SK-N-SH treated with all-trans-retinoic acid at 6 μM for 48 hours (cell line): ENCODE measurements around the gene GPC6.

Experiments
- ATAC-seq: fragments of 200-7000 bp; cut with Tn5 transposase; 3 replicates; pipeline ENCODE4 v1.9.1; 2020; ENCODE audit warnings: mild to moderate bottlenecking, moderate library complexity
- ARNTL ChIP-seq: fragments of 450-650 bp; formaldehyde crosslinking; IDR thresholded peaks from 2 replicates; pipeline ENCODE4 v1.5.0; 2020; ENCODE audit warnings: low read depth, mild to moderate bottlenecking, moderate library complexity, borderline replicate concordance
- BACH2 ChIP-seq: fragments of 250-450 bp; sonication (Bioruptor Pico); IDR thresholded peaks from 2 replicates; pipeline ENCODE4 v1.9.0; 2021; ENCODE audit warnings: mild to moderate bottlenecking, borderline replicate concordance
- CREB5 ChIP-seq: fragments of 250-450 bp; sonication (Bioruptor Pico); IDR thresholded peaks from 2 replicates; pipeline ENCODE4 v1.5.1; 2020; ENCODE audit warnings: low read depth, mild to moderate bottlenecking, moderate library complexity
- CSDC2 ChIP-seq: fragments of 250-450 bp; sonication (Bioruptor Pico); IDR thresholded peaks from 2 replicates; pipeline ENCODE4 v1.5.0; 2020; ENCODE audit warnings: mild to moderate bottlenecking, moderate library complexity
- CSRNP3 ChIP-seq: fragments of 250-450 bp; sonication (Bioruptor Pico); IDR thresholded peaks from 2 replicates; pipeline ENCODE4 v1.5.1; 2021; ENCODE audit warnings: mild to moderate bottlenecking, moderate library complexity
- ESRRG ChIP-seq: fragments of 250-450 bp; sonication (Bioruptor Pico); IDR thresholded peaks from 2 replicates; pipeline ENCODE4 v1.6.1; 2021; ENCODE audit warnings: mild to moderate bottlenecking
- ISL1 ChIP-seq: fragments of 250-450 bp; sonication (Bioruptor Pico); IDR thresholded peaks from 2 replicates; pipeline ENCODE4 v2.1.2; 2022; ENCODE audit warnings: mild to moderate bottlenecking, moderate library complexity
- OSR1 ChIP-seq: fragments of 250-450 bp; sonication (Bioruptor Pico); IDR thresholded peaks from 2 replicates; pipeline ENCODE4 v1.8.0; 2022; ENCODE audit warnings: moderate library complexity, mild to moderate bottlenecking, inconsistent platforms
- PPARA ChIP-seq: fragments of 250-450 bp; sonication (Bioruptor Pico); IDR thresholded peaks from 2 replicates; pipeline ENCODE4 v1.5.0; 2020; ENCODE audit warnings: mild to moderate bottlenecking, borderline replicate concordance
- SNAI2 ChIP-seq: fragments of 250-450 bp; sonication (Bioruptor Pico); IDR thresholded peaks from 2 replicates; pipeline ENCODE4 v1.5.0; 2020; ENCODE audit warnings: mild to moderate bottlenecking, moderate library complexity
- TCF4 ChIP-seq: fragments of 250-450 bp; sonication (Bioruptor Pico); IDR thresholded peaks from 2 replicates; pipeline ENCODE4 v1.8.0; 2021; ENCODE audit warnings: mild to moderate bottlenecking, moderate library complexity, borderline replicate concordance
- TOX ChIP-seq: fragments of 250-450 bp; sonication (Bioruptor Pico); IDR thresholded peaks from 2 replicates; pipeline ENCODE4 v1.8.0; 2021; ENCODE audit warnings: mild to moderate bottlenecking, moderate library complexity, borderline replicate concordance
- ZC3H10 ChIP-seq: fragments of 250-450 bp; sonication (Bioruptor Pico); IDR thresholded peaks from 2 replicates; pipeline ENCODE4 v1.5.1; 2021; ENCODE audit warnings: mild to moderate bottlenecking, moderate library complexity
- ZFP3 ChIP-seq: fragments of 250-450 bp; sonication (Bioruptor Pico); IDR thresholded peaks from 2 replicates; pipeline ENCODE4 v1.5.0; 2020; ENCODE audit warnings: mild to moderate bottlenecking, moderate library complexity
- ZFP30 ChIP-seq: fragments of 450-650 bp; formaldehyde crosslinking; IDR thresholded peaks from 2 replicates; pipeline ENCODE4 v1.5.0; 2022; ENCODE audit warnings: mild to moderate bottlenecking, moderate library complexity
- ZNF565 ChIP-seq: fragments of 450-650 bp; formaldehyde crosslinking; conservative IDR thresholded peaks from 2 replicates; pipeline ENCODE4 v1.5.0; 2020; ENCODE audit warnings: low read depth, mild to moderate bottlenecking, moderate library complexity
- ZNF70 ChIP-seq: fragments of 450-650 bp; formaldehyde crosslinking; IDR thresholded peaks from 2 replicates; pipeline ENCODE4 v1.5.0; 2020; ENCODE audit warnings: mild to moderate bottlenecking, moderate library complexity
- ZNF8 ChIP-seq: fragments of 450-650 bp; formaldehyde crosslinking; IDR thresholded peaks from 2 replicates; pipeline ENCODE4 v1.5.0; 2020; ENCODE audit warnings: mild to moderate bottlenecking, moderate library complexity
- TF ChIP-seq, protein P1 (sequence below): fragments of 250-450 bp; sonication (Bioruptor Pico); IDR thresholded peaks from 2 replicates; pipeline ENCODE4 v1.8.0; 2020; ENCODE audit warnings: mild to moderate bottlenecking, moderate library complexity, borderline replicate concordance

Gene GPC6

DNA sequence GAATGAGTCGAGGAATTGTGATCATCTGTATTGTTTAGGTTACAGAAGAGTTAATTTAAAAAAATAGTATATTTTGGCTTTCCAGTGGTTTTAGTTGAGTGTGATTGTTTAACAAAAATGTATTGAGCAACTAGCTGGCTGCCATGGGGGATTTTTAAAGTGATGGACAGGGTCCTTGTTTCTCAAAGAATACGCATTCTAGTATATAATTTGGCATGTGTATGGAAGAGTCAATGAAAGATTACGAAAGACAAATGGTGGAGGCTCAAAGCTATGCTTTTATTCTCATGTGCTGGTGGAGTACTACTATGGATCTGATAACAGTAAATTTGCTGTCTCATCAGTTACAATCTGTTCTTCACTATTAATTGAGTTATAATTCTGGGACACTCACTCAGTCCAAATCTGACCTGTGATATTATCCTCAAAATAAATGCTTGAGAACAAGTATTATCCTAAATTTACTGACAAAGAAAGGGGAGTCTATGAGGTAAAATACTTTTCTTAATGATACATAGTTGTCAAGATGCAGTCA, 240.0 kb downstream of the GPC6 start:
- no peak for ATAC-seq
- TF ChIP-seq ZNF565 (no peak), BACH2 (CRISPR knock-in tag) (no peak), OSR1 (CRISPR knock-in tag) (no peak), PPARA (no peak), ESRRG (no peak), CSDC2 (CRISPR knock-in tag) (no peak), SNAI2 (no peak), CSRNP3 (no peak), ZFP3 (no peak), TOX (CRISPR knock-in tag) (no peak), ARNTL (CRISPR knock-in tag) (no peak), ZNF70 (no peak), ISL1 (CRISPR knock-in tag) (no peak), ZC3H10 (CRISPR knock-in tag) (no peak), TCF4 (CRISPR knock-in tag) (no peak), CREB5 (CRISPR knock-in tag) (no peak)

DNA sequence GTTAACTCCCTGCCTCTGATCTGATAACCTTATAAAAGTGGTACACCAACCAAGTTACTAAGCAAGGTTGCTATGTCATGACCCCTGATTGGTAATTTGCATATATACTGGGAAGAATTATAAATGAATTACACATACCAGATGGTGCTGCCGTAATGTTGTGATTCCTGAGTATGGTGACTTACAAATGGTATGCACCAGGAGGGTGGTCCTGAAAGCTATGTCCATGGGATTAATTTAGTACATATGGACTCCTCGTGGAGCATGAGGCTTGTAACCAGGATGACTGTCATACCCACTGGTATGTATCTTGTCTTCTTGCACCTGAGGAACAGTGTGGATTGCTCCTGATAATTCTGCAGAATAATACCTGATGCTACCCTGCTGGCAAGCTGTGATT, 240.6 kb downstream of the GPC6 start:
- ATAC-seq: no peak
- TF ChIP-seq BACH2 (CRISPR knock-in tag) (no peak), SNAI2 (no peak), TOX (CRISPR knock-in tag) (no peak), ISL1 (CRISPR knock-in tag) (no peak), CSRNP3 (no peak), TCF4 (CRISPR knock-in tag) (no peak), ZFP3 (no peak)
- TF ChIP-seq, protein P1, sequence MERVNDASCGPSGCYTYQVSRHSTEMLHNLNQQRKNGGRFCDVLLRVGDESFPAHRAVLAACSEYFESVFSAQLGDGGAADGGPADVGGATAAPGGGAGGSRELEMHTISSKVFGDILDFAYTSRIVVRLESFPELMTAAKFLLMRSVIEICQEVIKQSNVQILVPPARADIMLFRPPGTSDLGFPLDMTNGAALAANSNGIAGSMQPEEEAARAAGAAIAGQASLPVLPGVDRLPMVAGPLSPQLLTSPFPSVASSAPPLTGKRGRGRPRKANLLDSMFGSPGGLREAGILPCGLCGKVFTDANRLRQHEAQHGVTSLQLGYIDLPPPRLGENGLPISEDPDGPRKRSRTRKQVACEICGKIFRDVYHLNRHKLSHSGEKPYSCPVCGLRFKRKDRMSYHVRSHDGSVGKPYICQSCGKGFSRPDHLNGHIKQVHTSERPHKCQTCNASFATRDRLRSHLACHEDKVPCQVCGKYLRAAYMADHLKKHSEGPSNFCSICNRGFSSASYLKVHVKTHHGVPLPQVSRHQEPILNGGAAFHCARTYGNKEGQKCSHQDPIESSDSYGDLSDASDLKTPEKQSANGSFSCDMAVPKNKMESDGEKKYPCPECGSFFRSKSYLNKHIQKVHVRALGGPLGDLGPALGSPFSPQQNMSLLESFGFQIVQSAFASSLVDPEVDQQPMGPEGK (CRISPR knock-in tag): no peak

DNA sequence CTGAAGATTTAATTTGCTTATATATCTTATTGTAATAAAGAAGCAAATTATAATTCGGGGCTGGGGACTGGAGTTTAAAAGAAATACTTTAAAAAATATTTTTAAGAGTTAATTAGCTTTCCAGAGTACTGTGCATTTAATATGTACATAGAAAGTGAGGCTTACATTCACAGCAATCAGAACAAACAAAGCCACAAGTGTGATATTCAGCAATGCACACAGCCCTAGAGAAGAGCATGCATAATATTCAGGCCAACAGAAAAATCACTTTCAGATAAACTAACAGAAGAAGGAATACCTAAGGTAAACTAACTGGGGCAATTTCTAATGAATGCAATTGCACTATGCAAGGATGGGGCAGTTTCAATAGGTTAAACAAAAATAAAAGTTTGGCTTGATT, 241.8 kb downstream of the GPC6 start:
- TF ChIP-seq ZFP30 (CRISPR knock-in tag) (no peak), ARNTL (CRISPR knock-in tag) (no peak), ESRRG (no peak), TCF4 (CRISPR knock-in tag) (no peak), SNAI2 (no peak), CREB5 (CRISPR knock-in tag) (no peak), CSDC2 (CRISPR knock-in tag) (no peak)
- TF ChIP-seq, protein P1 (CRISPR knock-in tag): no peak
- TF ChIP-seq, all 23 proteins: peak for 0

GRCh38 chr13:93472296-93472695, 245.7 kb downstream of the GPC6 start:
- TF ChIP-seq PPARA: no peak
- no peak for TF ChIP-seq SNAI2
- no peak for TF ChIP-seq ZNF565
- no peak for TF ChIP-seq ZFP30 (CRISPR knock-in tag)
- no peak for TF ChIP-seq ZNF8 (CRISPR knock-in tag)
- no peak for TF ChIP-seq ZNF70
- no peak for TF ChIP-seq ZFP3
- TF ChIP-seq, protein P1 (CRISPR knock-in tag): no peak
- no peak for ATAC-seq

More for the DNA sequence above, 241.8 kb downstream of the GPC6 start:
- no peak for ATAC-seq
